Endothelial cell of umbilical vein (primary cell): Measurements from ENCODE around the gene CAMTA1. TPM values are rescaled to one million over a fixed set of nuclear protein-coding genes. Genes with fewer than 3 reads are reported as not detected.

Experiments used
- BruUV-seq: library from RNA; stranded (reverse); fragments of 400-500 nt; replicated peaks from 2 replicates; lab custom pipeline; 2021; lab: Mats Ljungman, UMichigan
- CTCF ChIA-PET: fragments of 300-600, 350-600 bp; sonication (Branson Sonifier 250); formaldehyde crosslinking; loops from one replicate; lab custom pipeline; 2021; ENCODE audit warnings: antibody characterized with exemption, inconsistent platforms; lab: Charles Lee
- POLR2A ChIA-PET: fragments of 300-600, 350-600 bp; sonication (Branson Sonifier 250); formaldehyde crosslinking; loops from one replicate; lab custom pipeline; 2021; ENCODE audit warnings: antibody characterized with exemption, inconsistent platforms; lab: Charles Lee
- DNase-seq: peaks from one replicate; pipeline ENCODE4 v3.0.0-alpha.2; 2011; ENCODE audit warnings: low read depth, low spot score
- FAIRE-seq: peaks from 2 replicates; lab custom pipeline; 2011; peaks lifted over from hg19 to GRCh38; lab: Jason Lieb, UNC
- H2AFZ ChIP-seq: 2 replicates; pipeline ENCODE4 v1.6.0; 2012; ENCODE audit warnings: low read depth, low read length, control low read depth, inconsistent platforms
- H3K27ac ChIP-seq: 2 replicates; pipeline ENCODE4 v1.5.1; 2011; ENCODE audit warnings: low read depth, mild to moderate bottlenecking, control low read depth, low read length, moderate library complexity; ENCODE audit not compliant: insufficient read depth
- H3K27me3 ChIP-seq, 2 experiments: 2 replicates each; pipeline versions ENCODE4 v1.6.0 to v1.6.1; 2011; ENCODE audit warnings: low read length in 2 of 2, mixed read lengths in 1 of 2; ENCODE audit not compliant: control insufficient read depth in 2 of 2, insufficient read depth in 2 of 2
- H3K36me3 ChIP-seq, 2 experiments: 2 replicates in 1 of 2; 3 replicates in 1 of 2; pipeline ENCODE4 v1.5.1; 2011; ENCODE audit warnings: low read length in 2 of 2, mild to moderate bottlenecking in 1 of 2, moderate library complexity in 1 of 2; ENCODE audit not compliant: control insufficient read depth in 2 of 2, insufficient read depth in 2 of 2; ENCODE audit errors: extremely low read depth in 1 of 2
- H3K4me1 ChIP-seq: 3 replicates; pipeline ENCODE4 v1.5.1; 2011; ENCODE audit warnings: mild to moderate bottlenecking, low read length; ENCODE audit not compliant: control insufficient read depth, insufficient read depth; ENCODE audit errors: extremely low read depth
- H3K4me2 ChIP-seq: 2 replicates; pipeline ENCODE4 v1.6.1; 2011; ENCODE audit warnings: low read length, control low read depth, mixed read lengths; ENCODE audit not compliant: insufficient read depth
- H3K4me3 ChIP-seq, 3 experiments: fragments of 200-600 bp in 1 of 3; sonication (generic), shearing (Covaris generic) in 1 of 3; replicated peaks in 1 of 3; 2 replicates each; pipeline ENCODE4 v1.5.1; 2011 to 2016; ENCODE audit warnings: control low read depth in 3 of 3, low read length in 3 of 3, mild to moderate bottlenecking in 2 of 3, inconsistent platforms in 1 of 3, low read depth in 1 of 3, moderate library complexity in 1 of 3; ENCODE audit not compliant: insufficient read depth in 1 of 3
- H3K79me2 ChIP-seq: 2 replicates; pipeline ENCODE4 v1.6.0; 2012; ENCODE audit warnings: low read length, inconsistent platforms; ENCODE audit not compliant: control insufficient read depth, insufficient read depth
- H3K9ac ChIP-seq: replicated peaks from 2 replicates; pipeline ENCODE3; 2011; ENCODE audit warnings: low read length, control low read depth; ENCODE audit not compliant: insufficient read depth; ENCODE audit errors: extremely low read depth
- H3K9me1 ChIP-seq: replicated peaks from 3 replicates; pipeline ENCODE4 v1.6.0; 2011; ENCODE audit warnings: mild to moderate bottlenecking, low read length; ENCODE audit not compliant: control insufficient read depth, insufficient read depth; ENCODE audit errors: extremely low read depth
- H3K9me3 ChIP-seq: replicated peaks from 2 replicates; pipeline ENCODE4 v1.5.1; 2012; ENCODE audit warnings: low read length, inconsistent platforms; ENCODE audit not compliant: control insufficient read depth, insufficient read depth
- H4K20me1 ChIP-seq: replicated peaks from 2 replicates; pipeline ENCODE3; 2011; ENCODE audit warnings: mild to moderate bottlenecking, low read length; ENCODE audit not compliant: control insufficient read depth, insufficient read depth; ENCODE audit errors: extremely low read depth
- EZH2 ChIP-seq: IDR thresholded peaks from 2 replicates; pipeline ENCODE4 v1.6.1; 2012; ENCODE audit warnings: borderline replicate concordance, low read depth, mild to moderate bottlenecking, moderate library complexity, low read length, inconsistent platforms; ENCODE audit not compliant: severe bottlenecking
- FOS ChIP-seq: IDR thresholded peaks from 2 replicates; pipeline ENCODE4 v1.6.1; 2011; ENCODE audit warnings: mild to moderate bottlenecking, low read length, moderate library complexity, borderline replicate concordance; ENCODE audit not compliant: insufficient read depth
- GATA2 ChIP-seq: IDR thresholded peaks from 2 replicates; pipeline ENCODE4 v1.7.0; 2011; ENCODE audit warnings: low read depth, mild to moderate bottlenecking, moderate library complexity, mixed read lengths, low read length; ENCODE audit not compliant: insufficient read length, insufficient read depth
- JUN ChIP-seq: IDR thresholded peaks from 2 replicates; pipeline ENCODE4 v1.6.1; 2011; ENCODE audit warnings: borderline replicate concordance, low read depth; ENCODE audit not compliant: insufficient read length, insufficient read depth
- MYC ChIP-seq: IDR thresholded peaks from one replicate; pipeline ENCODE4 v1.6.1; 2011; ENCODE audit warnings: mild to moderate bottlenecking, low read depth, low read length
- POLR2A ChIP-seq: IDR thresholded peaks from 2 replicates; pipeline ENCODE4 v1.6.1; 2012; ENCODE audit warnings: low read depth, mild to moderate bottlenecking, control low read depth, low read length
- POLR2AphosphoS5 ChIP-seq: IDR thresholded peaks from 2 replicates; pipeline ENCODE4 v1.6.1; 2012; ENCODE audit warnings: low read depth, mild to moderate bottlenecking, control low read depth, low read length, moderate library complexity; ENCODE audit not compliant: insufficient read depth
- dilution Hi-C: fragments of 300-500 bp; cut with MboI; formaldehyde crosslinking; loops from one replicate; pipeline ENCODE4 v1.15.0; 2019; ENCODE audit warnings: low sequenced_read_pairs; ENCODE audit not compliant: extremely low pct_ligation_motif_present
- intact Hi-C: fragments of 100-400 bp; cut with micrococcal nuclease; formaldehyde crosslinking; loops from one replicate; pipeline ENCODE4 v1.10.0; 2022
- polyA plus RNA-seq, 4 experiments: library from polyadenylated mRNA; depleted of rRNA in 3 of 4; stranded (reverse) in 3 of 4; unstranded in 1 of 4; fragments of >200 nt; gene quantifications; 2 replicates each; pipeline versions ENCODE4 v1.2.1 to v1.2.3, GENCODE V29; 2011 to 2012; ENCODE audit warnings: missing spikeins in 1 of 4
- total RNA-seq: library from RNA; stranded (reverse); gene quantifications from 2 replicates; pipeline ENCODE4 v1.2.3, GENCODE V29; 2021
- TF ChIP-seq, protein P1 (sequence below), 2 donors: IDR thresholded peaks; 1 replicate in 1 of 2; 2 replicates in 1 of 2; pipeline ENCODE4 v1.5.1; 2011; ENCODE audit warnings: low read length in 2 of 2, mild to moderate bottlenecking in 2 of 2, moderate library complexity in 2 of 2, control low read depth in 1 of 2, inconsistent platforms in 1 of 2, low read depth in 1 of 2; ENCODE audit not compliant: insufficient read depth in 1 of 2; ENCODE audit errors: extremely low read depth in 1 of 2
- TF ChIP-seq, protein P2 (sequence below): IDR thresholded peaks from 2 replicates; pipeline ENCODE4 v1.6.1; 2011; ENCODE audit not compliant: insufficient read depth, insufficient read length

The CAMTA1 gene
- total and polyA plus RNA-seq, 2 donors (not counting 3 experiments of a cell fraction or from before 2014, with no cell fraction given), result 50.8 to 92.7 TPM

DNA sequence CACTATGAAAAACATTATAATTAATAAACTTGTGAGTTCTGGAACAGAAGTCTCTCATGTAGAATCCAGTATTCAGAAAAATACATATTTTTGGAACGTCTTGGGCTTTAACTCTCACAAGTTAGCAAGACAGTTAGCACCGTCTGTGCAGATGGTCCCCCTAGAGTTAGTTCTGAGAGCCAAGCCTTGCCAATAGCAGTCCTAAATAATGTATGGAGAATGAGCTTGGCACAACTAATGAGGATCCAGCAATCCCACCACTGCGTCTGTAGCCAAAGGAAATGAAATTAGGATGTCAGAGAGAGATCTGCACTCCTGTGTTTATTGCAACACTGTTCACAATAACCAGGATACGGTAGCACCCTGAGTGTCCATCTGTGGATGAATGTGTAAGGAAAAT lies 931.3 kb downstream of the CAMTA1 start:
- dilution Hi-C loops, result no loop called here
- DNase-seq (no peak), FAIRE-seq (no peak)
- Histone ChIP-seq H3K4me1 (no peaks in the 10 kb centered on the region), H3K79me2 (no peaks in the 10 kb centered on the region), H3K9ac (no peak overlapping the region), H3K27me3 (no peaks in the 10 kb centered on the region), H4K20me1 (no peaks in the 10 kb centered on the region), H3K36me3 (no peaks in the 10 kb centered on the region), H3K4me3 (no peak overlapping the region), H2AFZ (no peak overlapping the region), H3K4me2 (no peak overlapping the region), H3K9me3 (no peaks in the 10 kb centered on the region), H3K9me1 (no peaks in the 10 kb centered on the region), H3K27ac (no peak overlapping the region)
- TF ChIP-seq POLR2A, result no peak
- no peak for TF ChIP-seq FOS
- no peak for TF ChIP-seq POLR2AphosphoS5
- TF ChIP-seq, protein P1, sequence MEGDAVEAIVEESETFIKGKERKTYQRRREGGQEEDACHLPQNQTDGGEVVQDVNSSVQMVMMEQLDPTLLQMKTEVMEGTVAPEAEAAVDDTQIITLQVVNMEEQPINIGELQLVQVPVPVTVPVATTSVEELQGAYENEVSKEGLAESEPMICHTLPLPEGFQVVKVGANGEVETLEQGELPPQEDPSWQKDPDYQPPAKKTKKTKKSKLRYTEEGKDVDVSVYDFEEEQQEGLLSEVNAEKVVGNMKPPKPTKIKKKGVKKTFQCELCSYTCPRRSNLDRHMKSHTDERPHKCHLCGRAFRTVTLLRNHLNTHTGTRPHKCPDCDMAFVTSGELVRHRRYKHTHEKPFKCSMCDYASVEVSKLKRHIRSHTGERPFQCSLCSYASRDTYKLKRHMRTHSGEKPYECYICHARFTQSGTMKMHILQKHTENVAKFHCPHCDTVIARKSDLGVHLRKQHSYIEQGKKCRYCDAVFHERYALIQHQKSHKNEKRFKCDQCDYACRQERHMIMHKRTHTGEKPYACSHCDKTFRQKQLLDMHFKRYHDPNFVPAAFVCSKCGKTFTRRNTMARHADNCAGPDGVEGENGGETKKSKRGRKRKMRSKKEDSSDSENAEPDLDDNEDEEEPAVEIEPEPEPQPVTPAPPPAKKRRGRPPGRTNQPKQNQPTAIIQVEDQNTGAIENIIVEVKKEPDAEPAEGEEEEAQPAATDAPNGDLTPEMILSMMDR (IDR thresholded peaks at IDR 0.05; ENCODE audit: extremely low read depth in 1 of 2, insufficient read depth in 1 of 2, low read depth in 1 of 2, low read length in 2 of 2), result no peak
- no peak for TF ChIP-seq MYC
- no peak for TF ChIP-seq EZH2
- no peak for TF ChIP-seq JUN
- TF ChIP-seq GATA2, result no peak
- TF ChIP-seq, protein P2, sequence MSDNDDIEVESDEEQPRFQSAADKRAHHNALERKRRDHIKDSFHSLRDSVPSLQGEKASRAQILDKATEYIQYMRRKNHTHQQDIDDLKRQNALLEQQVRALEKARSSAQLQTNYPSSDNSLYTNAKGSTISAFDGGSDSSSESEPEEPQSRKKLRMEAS, result no peak
- intact Hi-C loops, result no loop called here
- ChIA-PET POLR2A (no interaction called here), CTCF (no interaction called here)
- BruUV-seq, result no TSS peak
